ENCODE results near the gene SLC37A3.
A peak's percentile ranks its signal among the peaks of the same experiment; 100 is the strongest.

SLC37A3 gene

GRCh38 chr7:140400381-140400780, 2.1 kb upstream of the SLC37A3 start:
- DNase-seq: no peak

- no peak for DNase-seq
Measured at GRCh38 chr7:140398821-140399220, 491 bp upstream of the SLC37A3 start.

- DNase-seq: no peak
Measured at GRCh38 chr7:140393756-140394306, 4.5 kb downstream of the SLC37A3 start.

- no peak for DNase-seq
Measured at GRCh38 chr7:140391634-140392033, 6.7 kb downstream of the SLC37A3 start.

- no peak for DNase-seq
Measured at GRCh38 chr7:140390466-140391190, 7.7 kb downstream of the SLC37A3 start.

GRCh38 chr7:140390034-140390433, 8.3 kb downstream of the SLC37A3 start:
- no peak for DNase-seq

GRCh38 chr7:140389445-140389844, 8.9 kb downstream of the SLC37A3 start:
- DNase-seq: no peak

- no peak for DNase-seq
Measured at GRCh38 chr7:140384894-140385545, 13.3 kb downstream of the SLC37A3 start.

GRCh38 chr7:140383954-140384713, 14.2 kb downstream of the SLC37A3 start:
- DNase-seq: no peak

GRCh38 chr7:140375892-140376730, 22.2 kb downstream of the SLC37A3 start:
- DNase-seq: peak; percentile 62

- no peak for DNase-seq
Measured at GRCh38 chr7:140375323-140375722, 23.0 kb downstream of the SLC37A3 start.

GRCh38 chr7:140369294-140369693, 29.0 kb downstream of the SLC37A3 start:
- DNase-seq: no peak

- DNase-seq: no peak
Measured at GRCh38 chr7:140367528-140367927, 30.8 kb downstream of the SLC37A3 start.

GRCh38 chr7:140364819-140365218, 33.5 kb downstream of the SLC37A3 start:
- DNase-seq: no peak

- no peak for DNase-seq
Measured at GRCh38 chr7:140360697-140361229, 37.6 kb downstream of the SLC37A3 start.

- peak; percentile 56 for DNase-seq
Measured at GRCh38 chr7:140358412-140359051, 39.8 kb downstream of the SLC37A3 start.

GRCh38 chr7:140358024-140358411, 40.3 kb downstream of the SLC37A3 start:
- no peak for DNase-seq

GRCh38 chr7:140350056-140350455, 48.3 kb downstream of the SLC37A3 start:
- no peak for DNase-seq

- no peak for DNase-seq
Measured at GRCh38 chr7:140349144-140349771, 49.1 kb downstream of the SLC37A3 start.

GRCh38 chr7:140348161-140348849, 50.0 kb downstream of the SLC37A3 start:
- no peak for DNase-seq

GRCh38 chr7:140347218-140347617, 51.1 kb downstream of the SLC37A3 start:
- no peak for DNase-seq
